Gastroesophageal sphincter (tissue), 4 donors: ENCODE results near the gene CACNG7. TPM values are rescaled to one million over a fixed set of nuclear protein-coding genes. Genes with fewer than 3 reads are reported as not detected.

Source experiments
- ATAC-seq: fragments of 150-250 bp; one replicate; pipeline ENCODE4 v1.9.1; 2016; ENCODE audit warnings: mild to moderate bottlenecking, moderate library complexity
- H3K27ac ChIP-seq, 4 donors: fragments of 200-600 bp; sonication (generic) in 3 of 4; 1 replicate in 3 of 4; 2 replicates in 1 of 4; pipeline ENCODE4 v1.5.1; 2016 to 2019
- H3K27me3 ChIP-seq: fragments of 200-600 bp; sonication (generic); one replicate; pipeline ENCODE4 v1.5.1; 2019
- H3K36me3 ChIP-seq, 2 donors: fragments of 200-600 bp; sonication (generic); one replicate each; pipeline ENCODE4 v1.5.1; 2019; ENCODE audit warnings: control low read depth in 1 of 2
- H3K4me1 ChIP-seq, 3 donors: fragments of 200-600 bp; sonication (generic); 1 replicate in 2 of 3; 2 replicates in 1 of 3; pipeline ENCODE4 v1.5.1; 2016 to 2019; ENCODE audit warnings: control low read depth in 2 of 3
- H3K4me3 ChIP-seq, 2 donors: fragments of 200-600 bp; sonication (generic); one replicate each; pipeline ENCODE4 v1.5.1; 2019; ENCODE audit warnings: mild to moderate bottlenecking in 1 of 2, moderate library complexity in 1 of 2
- H3K9me3 ChIP-seq, 3 donors: fragments of 200-600 bp; sonication (generic); one replicate each; pipeline ENCODE4 v1.5.1; 2017 to 2019; ENCODE audit warnings: control low read depth in 2 of 3
- CTCF ChIP-seq, 4 experiments: fragments of 200-600 bp in 2 of 4; fragments of 450-650 bp in 2 of 4; sonication (generic) in 1 of 4; IDR thresholded peaks; one replicate each; pipeline ENCODE4 v1.5.1; 2017 to 2019; ENCODE audit warnings: antibody characterized with exemption in 4 of 4, mild to moderate bottlenecking in 2 of 4, moderate library complexity in 2 of 4
- EP300 ChIP-seq: sonication (generic); formaldehyde crosslinking; IDR thresholded peaks from one replicate; pipeline ENCODE4 v1.6.1; 2017; ENCODE audit warnings: antibody characterized with exemption, mild to moderate bottlenecking
- POLR2A ChIP-seq, 2 donors: fragments of 450-650 bp; IDR thresholded peaks; one replicate each; pipeline ENCODE4 v1.6.1; 2017; ENCODE audit warnings: antibody characterized with exemption in 2 of 2, mild to moderate bottlenecking in 2 of 2, moderate library complexity in 1 of 2
- POLR2AphosphoS5 ChIP-seq: sonication (generic); formaldehyde crosslinking; IDR thresholded peaks from one replicate; pipeline ENCODE4 v1.6.1; 2017; ENCODE audit warnings: antibody characterized with exemption
- WGBS, 2 donors: methylation state at CpG; one replicate each; pipeline ENCODE4 v1.1.5; 2018; ENCODE audit warnings: low coverage in 1 of 2; 5-methylcytosine and 5-hydroxymethylcytosine counted together
- total RNA-seq, 4 donors: library from RNA; depleted of rRNA; stranded (reverse); fragments of >200 nt; gene quantifications; one replicate each; pipeline ENCODE4 v1.1.0, GENCODE V29; 2016

CACNG7 gene
- total RNA-seq, 4 donors from 2014 or later: not detected

- 100% methylated on average over 1 of the region's 13 CpGs; no CpG with 5 or more reads in 1 of the 2 donors for WGBS, 2 donors
- H3K4me3 ChIP-seq: no peak overlapping the region
These were observed 72.4 kb downstream of the CACNG7 start for GRCh38 chr19:53981376-53981951.

GRCh38 chr19:53982001-53982451 lies 72.9 kb downstream of the CACNG7 start:
- Histone ChIP-seq H3K27ac (peak overlapping the region in 1 of 4 donors; percentile 31), H3K36me3 (no peaks in the 10 kb centered on the region), H3K27me3 (peaks cover 82% of the 10 kb centered on the region), H3K4me1 (peaks cover 0 to 48% (median 14%) of the 10 kb centered on the region in 3 donors), H3K9me3 (no peaks in the 10 kb centered on the region), H3K4me3 (peak overlapping the region in 1 of 2 donors; percentile 42)
- no CpG with 5 or more reads among the region's 62 CpGs for WGBS, 2 donors
- no peak for ATAC-seq
- TF ChIP-seq EP300: no peak
- TF ChIP-seq CTCF (IDR thresholded peaks at IDR 0.05): no peak
- TF ChIP-seq POLR2A (IDR thresholded peaks at IDR 0.05): no peak
- TF ChIP-seq POLR2AphosphoS5: no peak

More at GRCh38 chr19:53981376-53981951, 72.4 kb downstream of the CACNG7 start:
- peaks cover 0 to 48% (median 14%) of the 10 kb centered on the region in 3 donors for H3K4me1 ChIP-seq
- H3K9me3 ChIP-seq: no peaks in the 10 kb centered on the region
- no peak overlapping the region for H3K27ac ChIP-seq
- TF ChIP-seq EP300 (no peak), CTCF (IDR thresholded peaks at IDR 0.05) (no peak), POLR2A (IDR thresholded peaks at IDR 0.05) (no peak), POLR2AphosphoS5 (no peak)
- no peak for ATAC-seq
- no peaks in the 10 kb centered on the region for H3K36me3 ChIP-seq
- peaks cover 87% of the 10 kb centered on the region for H3K27me3 ChIP-seq

- Histone ChIP-seq H3K9me3 (no peaks in the 10 kb centered on the region), H3K27ac (no peak overlapping the region), H3K36me3 (no peaks in the 10 kb centered on the region), H3K27me3 (peaks cover 82% of the 10 kb centered on the region), H3K4me3 (peak overlapping the region in 1 of 2 donors; percentile 42), H3K4me1 (peaks cover 0 to 47% (median 13%) of the 10 kb centered on the region in 3 donors)
- ATAC-seq: peak; percentile 52
- WGBS, 2 donors: no CpG with 5 or more reads among the region's 61 CpGs
- no peak for TF ChIP-seq CTCF (IDR thresholded peaks at IDR 0.05)
- TF ChIP-seq POLR2AphosphoS5: no peak
- TF ChIP-seq EP300: no peak
- TF ChIP-seq POLR2A (IDR thresholded peaks at IDR 0.05): no peak
These were observed 73.5 kb downstream of the CACNG7 start for GRCh38 chr19:53982611-53983010.

GRCh38 chr19:53983457-53984289 lies 74.6 kb downstream of the CACNG7 start:
- Histone ChIP-seq H3K4me3 (no peak overlapping the region), H3K27me3 (peaks cover 82% of the 10 kb centered on the region), H3K27ac (no peak overlapping the region), H3K36me3 (no peaks in the 10 kb centered on the region), H3K9me3 (no peaks in the 10 kb centered on the region), H3K4me1 (peaks cover 0 to 36% (median 5%) of the 10 kb centered on the region in 3 donors)
- ATAC-seq: no peak
- 75 to 78% methylated on average over 20 to 23 of the region's 24 CpGs for WGBS, 2 donors
- no peak for TF ChIP-seq EP300
- TF ChIP-seq CTCF (IDR thresholded peaks at IDR 0.05): no peak
- TF ChIP-seq POLR2A (IDR thresholded peaks at IDR 0.05): no peak
- no peak for TF ChIP-seq POLR2AphosphoS5
